Parathyroid adenoma (tissue), 2 donors: Measurements from ENCODE around the gene RHEX.

Experiments
- H2AFZ ChIP-seq: fragments of 300-600 bp; sonication (generic); one replicate; pipeline ENCODE4 v1.7.0; 2017; ENCODE audit warnings: antibody characterized with exemption, mild to moderate bottlenecking
- H3K27ac ChIP-seq: fragments of 300-600 bp; sonication (generic); one replicate; pipeline ENCODE4 v1.7.0; 2017
- H3K27me3 ChIP-seq: fragments of 300-600 bp; sonication (generic); one replicate; pipeline ENCODE4 v1.7.0; 2017; ENCODE audit warnings: low read length; ENCODE audit not compliant: control insufficient read depth, insufficient read depth
- H3K36me3 ChIP-seq: fragments of 300-600 bp; sonication (generic); one replicate; pipeline ENCODE4 v1.7.0; 2017; ENCODE audit warnings: low read length; ENCODE audit not compliant: control insufficient read depth, insufficient read depth
- H3K4me1 ChIP-seq: fragments of 300-600 bp; sonication (generic); one replicate; pipeline ENCODE4 v1.7.0; 2017; ENCODE audit warnings: control low read depth
- H3K4me2 ChIP-seq: fragments of 300-600 bp; sonication (generic); one replicate; pipeline ENCODE4 v1.7.0; 2017; ENCODE audit warnings: low read length
- H3K4me3 ChIP-seq: fragments of 300-600 bp; sonication (generic); one replicate; pipeline ENCODE4 v1.7.0; 2017; ENCODE audit warnings: low read depth, low read length
- H3K79me2 ChIP-seq: fragments of 300-600 bp; sonication (generic); one replicate; pipeline ENCODE4 v1.7.0; 2017; ENCODE audit warnings: control low read depth
- H3K9ac ChIP-seq: fragments of 300-600 bp; sonication (generic); one replicate; pipeline ENCODE4 v1.7.0; 2017; ENCODE audit warnings: mild to moderate bottlenecking
- H3K9me3 ChIP-seq: fragments of 300-600 bp; sonication (generic); one replicate; pipeline ENCODE4 v1.7.0; 2017; ENCODE audit warnings: low read length; ENCODE audit not compliant: control insufficient read depth
- CTCF ChIP-seq: fragments of 300-600 bp; sonication (generic); IDR thresholded peaks from one replicate; pipeline ENCODE4 v1.7.0; 2017; ENCODE audit warnings: antibody characterized with exemption, mild to moderate bottlenecking
- donor health status: primary hyperparathyroidism.

RHEX gene

GRCh38 chr1:206005778-206006180 is 47.2 kb upstream of the RHEX start:
- Histone ChIP-seq H3K27ac (no peak overlapping the region), H3K9ac (no peak overlapping the region), H3K4me2 (no peak overlapping the region), H2AFZ (no peak overlapping the region), H3K27me3 (no peaks in the 10 kb centered on the region), H3K79me2 (no peaks in the 10 kb centered on the region), H3K4me3 (no peak overlapping the region), H3K36me3 (no peaks in the 10 kb centered on the region), H3K9me3 (no peaks in the 10 kb centered on the region), H3K4me1 (no peaks in the 10 kb centered on the region)
- no peak for TF ChIP-seq CTCF

GRCh38 chr1:206006946-206007345 is 46.0 kb upstream of the RHEX start:
- no peak overlapping the region for H3K4me3 ChIP-seq
- H2AFZ ChIP-seq, result no peak overlapping the region
- H3K9ac ChIP-seq, result no peak overlapping the region
- H3K4me1 ChIP-seq, result no peaks in the 10 kb centered on the region
- no peaks in the 10 kb centered on the region for H3K27me3 ChIP-seq
- H3K79me2 ChIP-seq, result no peaks in the 10 kb centered on the region
- no peak overlapping the region for H3K4me2 ChIP-seq
- no peak overlapping the region for H3K27ac ChIP-seq
- H3K36me3 ChIP-seq, result no peaks in the 10 kb centered on the region
- no peak for TF ChIP-seq CTCF
- no peaks in the 10 kb centered on the region for H3K9me3 ChIP-seq

GRCh38 chr1:206010060-206010459 is 42.9 kb upstream of the RHEX start:
- H3K9ac ChIP-seq, result no peak overlapping the region
- H3K27ac ChIP-seq, result no peak overlapping the region
- no peaks in the 10 kb centered on the region for H3K9me3 ChIP-seq
- H3K4me1 ChIP-seq, result no peaks in the 10 kb centered on the region
- no peak overlapping the region for H2AFZ ChIP-seq
- no peak overlapping the region for H3K4me2 ChIP-seq
- TF ChIP-seq CTCF, result no peak
- H3K79me2 ChIP-seq, result no peaks in the 10 kb centered on the region
- no peak overlapping the region for H3K4me3 ChIP-seq
- no peaks in the 10 kb centered on the region for H3K36me3 ChIP-seq
- H3K27me3 ChIP-seq, result no peaks in the 10 kb centered on the region

GRCh38 chr1:206011057-206011456 is 41.9 kb upstream of the RHEX start:
- H3K79me2 ChIP-seq, result no peaks in the 10 kb centered on the region
- no peak overlapping the region for H3K27ac ChIP-seq
- no peak for TF ChIP-seq CTCF
- no peaks in the 10 kb centered on the region for H3K36me3 ChIP-seq
- no peak overlapping the region for H3K9ac ChIP-seq
- no peak overlapping the region for H3K4me3 ChIP-seq
- H2AFZ ChIP-seq, result no peak overlapping the region
- no peaks in the 10 kb centered on the region for H3K4me1 ChIP-seq
- H3K4me2 ChIP-seq, result no peak overlapping the region
- H3K27me3 ChIP-seq, result no peaks in the 10 kb centered on the region
- no peaks in the 10 kb centered on the region for H3K9me3 ChIP-seq

GRCh38 chr1:206012086-206012859 is 40.7 kb upstream of the RHEX start:
- Histone ChIP-seq H3K79me2 (no peaks in the 10 kb centered on the region), H3K27ac (no peak overlapping the region)

More at GRCh38 chr1:206012086-206012859, 40.7 kb upstream of the RHEX start:
- H3K4me1 ChIP-seq, result no peaks in the 10 kb centered on the region
- H2AFZ ChIP-seq, result no peak overlapping the region
- H3K27me3 ChIP-seq, result no peaks in the 10 kb centered on the region
- no peak for TF ChIP-seq CTCF
- no peak overlapping the region for H3K9ac ChIP-seq
- no peak overlapping the region for H3K4me2 ChIP-seq
- H3K36me3 ChIP-seq, result no peaks in the 10 kb centered on the region
- no peaks in the 10 kb centered on the region for H3K9me3 ChIP-seq
- H3K4me3 ChIP-seq, result no peak overlapping the region
